OCI-M1 (cell line): ENCODE measurements around the gene MED9.
"Not testable (repeated sequence)": the region's sequence is repeated elsewhere in the genome, so short reads cannot be mapped to it uniquely, and the experiment has no call there.

Experiments
- DNase-seq: peaks from one replicate; lab custom pipeline; 2025; lab: John Stamatoyannopoulos, UW

MED9 gene

GRCh38 chr17:17476865-17477467, at the start of gene MED9:
Gene MED9 (plus strand): TSS chr17:17477000. CDS start chr17:17477042, 42 bp downstream.
- DNase-seq, result peak; percentile 89

DNA sequence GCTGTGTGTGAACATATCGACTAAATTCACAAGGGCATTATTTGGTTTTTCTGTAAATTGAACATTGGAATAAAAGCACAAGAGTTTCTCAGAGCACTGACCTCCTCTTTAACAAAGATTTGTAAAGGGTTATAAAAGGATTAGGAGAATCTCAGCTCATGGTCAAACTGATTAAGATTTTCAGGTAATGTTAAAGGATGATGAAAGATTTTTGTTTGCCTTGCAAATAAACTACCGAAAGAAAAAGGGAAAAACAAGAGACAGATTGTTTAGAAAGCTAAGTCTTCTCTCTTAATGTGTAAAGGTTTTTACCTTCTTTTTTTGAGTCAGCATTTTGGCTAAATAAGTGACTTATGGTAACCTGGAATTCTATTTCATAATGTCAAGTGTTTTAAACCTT, 47.6 kb upstream of the MED9 start:
- DNase-seq, result no peak

DNA sequence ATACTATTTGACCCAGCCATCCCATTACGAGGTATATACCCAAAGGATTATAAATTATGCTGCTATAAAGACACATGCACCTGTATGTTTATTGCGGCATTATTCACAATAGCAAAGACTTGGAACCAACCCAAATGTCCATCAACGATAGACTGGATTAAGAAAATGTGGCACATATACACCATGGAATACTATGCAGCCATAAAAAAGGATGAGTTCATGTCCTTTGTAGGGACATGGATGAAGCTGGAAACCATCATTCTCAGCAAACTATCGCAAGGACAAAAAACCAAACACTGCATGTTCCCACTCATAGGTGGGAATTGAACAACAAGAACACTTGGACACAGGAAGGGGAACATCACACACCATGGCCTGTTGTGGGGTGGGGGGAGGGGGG, 45.9 kb upstream of the MED9 start:
- not testable (repeated sequence) for DNase-seq

- DNase-seq, result no peak
Observed at GRCh38 chr17:17431605-17432004, 45.2 kb upstream of the MED9 start.

DNA sequence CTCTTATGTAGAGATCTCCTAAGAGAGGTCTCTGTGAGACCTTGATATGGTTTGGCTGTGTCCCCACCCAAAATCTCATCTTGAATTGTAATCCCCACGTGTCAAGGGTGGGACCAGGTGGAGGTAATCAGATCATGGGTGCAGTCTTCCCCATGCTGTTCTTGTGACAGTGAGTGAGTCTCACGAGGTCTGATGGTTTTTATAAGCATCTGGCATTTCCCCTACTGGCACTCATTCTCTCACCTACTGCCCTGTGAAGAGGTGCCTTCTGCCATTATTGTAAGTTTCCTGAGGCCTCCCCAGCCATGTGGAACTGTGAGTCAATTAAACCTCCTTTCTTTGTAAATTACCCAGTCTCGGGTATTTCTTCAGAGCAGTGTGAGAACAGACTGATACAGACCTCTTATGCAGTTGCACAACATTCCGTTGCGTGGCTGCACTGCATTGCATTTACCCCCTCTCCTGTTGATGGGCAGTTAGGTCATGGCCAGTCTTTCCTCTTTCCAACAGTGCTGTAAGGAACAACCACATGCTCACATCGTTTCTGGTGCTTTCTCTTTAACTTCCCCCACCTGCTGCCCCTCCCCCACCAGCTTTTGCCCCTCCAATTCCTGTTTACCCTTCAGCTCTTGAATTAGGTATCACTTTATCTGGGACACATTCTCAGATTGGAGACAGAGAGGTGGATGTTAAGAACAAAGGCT, 43.6 kb upstream of the MED9 start:
- peak; percentile 37 for DNase-seq

GRCh38 chr17:17434477-17434876, 42.3 kb upstream of the MED9 start:
- no peak for DNase-seq

GRCh38 chr17:17435323-17435722, 41.5 kb upstream of the MED9 start:
- no peak for DNase-seq

- DNase-seq, result no peak
Observed at GRCh38 chr17:17437461-17437860, 39.3 kb upstream of the MED9 start.

DNA sequence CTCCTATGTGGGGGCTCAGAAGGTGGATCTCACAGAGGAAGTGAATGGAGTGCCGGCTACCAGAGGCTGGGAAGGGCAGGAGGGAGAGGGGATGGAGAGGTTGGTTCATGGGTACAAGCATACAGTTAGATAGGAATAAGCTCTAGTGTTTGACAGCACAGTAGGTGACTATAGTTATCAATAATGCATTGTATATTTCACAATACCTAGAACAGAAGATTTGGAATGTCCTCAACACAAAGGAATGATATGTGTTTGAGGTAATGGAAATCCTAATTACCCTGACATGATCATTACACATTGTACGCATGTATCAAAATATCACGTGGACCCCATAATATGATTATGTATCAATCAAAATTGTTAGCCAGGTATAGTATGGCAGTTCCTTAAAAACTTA, 38.9 kb upstream of the MED9 start:
- DNase-seq, result no peak

- peak; percentile 84 for DNase-seq
Observed at GRCh38 chr17:17440010-17440843, 36.6 kb upstream of the MED9 start.

DNA sequence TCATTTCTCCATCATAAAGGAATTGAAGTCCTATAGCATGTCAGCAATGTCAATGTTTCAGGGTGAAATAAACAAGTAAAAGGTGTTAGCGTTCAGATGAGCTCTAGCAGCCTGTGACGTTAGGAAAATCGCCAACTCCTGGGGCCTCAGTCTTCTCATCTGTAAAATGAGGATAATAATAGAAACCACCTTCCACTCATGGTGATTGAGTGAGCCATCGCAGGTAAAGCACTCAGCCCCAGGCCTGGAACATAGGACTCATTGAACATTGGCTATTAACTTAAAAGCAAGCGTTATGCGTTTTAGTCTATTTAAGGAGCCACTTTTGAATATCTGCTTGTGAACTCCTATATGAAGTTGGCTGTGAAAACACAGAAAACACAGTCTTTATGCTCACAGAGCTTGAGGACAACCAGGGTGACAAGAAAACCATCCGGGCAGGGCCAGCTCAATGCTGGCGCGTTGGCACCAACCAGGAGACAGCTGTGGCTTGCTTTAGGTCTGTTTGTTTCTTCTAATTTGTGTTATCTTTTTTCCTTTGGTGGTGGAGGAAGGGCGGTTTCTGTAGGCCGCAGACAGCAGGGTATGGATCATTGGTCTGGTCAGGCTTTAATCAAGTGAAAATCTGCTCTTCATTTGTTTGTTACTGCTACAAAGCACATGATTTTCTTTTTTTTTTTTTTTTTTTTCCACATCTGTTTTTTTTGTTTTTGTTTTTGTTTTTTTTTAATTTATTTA, 35.7 kb upstream of the MED9 start:
- DNase-seq, result peak; percentile 30

DNA sequence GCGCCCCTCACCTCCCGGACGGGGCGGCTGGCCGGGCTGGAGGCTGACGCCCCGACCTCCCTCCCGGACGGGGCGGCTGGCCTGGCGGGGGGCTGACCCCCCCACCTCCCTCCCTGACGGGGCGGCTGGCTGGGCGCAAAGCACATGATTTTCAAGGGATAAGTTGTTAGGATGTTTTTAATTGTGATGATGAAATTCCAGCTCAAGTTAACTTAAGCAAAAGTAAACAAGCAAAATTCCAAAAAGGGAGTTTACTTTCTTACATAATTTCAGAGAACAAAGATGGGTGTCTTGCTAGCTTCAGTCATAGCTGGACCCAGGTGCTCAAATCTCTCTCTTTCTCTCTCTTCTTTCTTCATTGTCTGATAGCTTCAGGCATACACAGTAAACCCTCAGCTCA, 33.6 kb upstream of the MED9 start:
- DNase-seq, result no peak

- no peak for DNase-seq
Observed at GRCh38 chr17:17445296-17445924, 31.4 kb upstream of the MED9 start.

GRCh38 chr17:17445925-17446665, 30.7 kb upstream of the MED9 start:
- no peak for DNase-seq

DNA sequence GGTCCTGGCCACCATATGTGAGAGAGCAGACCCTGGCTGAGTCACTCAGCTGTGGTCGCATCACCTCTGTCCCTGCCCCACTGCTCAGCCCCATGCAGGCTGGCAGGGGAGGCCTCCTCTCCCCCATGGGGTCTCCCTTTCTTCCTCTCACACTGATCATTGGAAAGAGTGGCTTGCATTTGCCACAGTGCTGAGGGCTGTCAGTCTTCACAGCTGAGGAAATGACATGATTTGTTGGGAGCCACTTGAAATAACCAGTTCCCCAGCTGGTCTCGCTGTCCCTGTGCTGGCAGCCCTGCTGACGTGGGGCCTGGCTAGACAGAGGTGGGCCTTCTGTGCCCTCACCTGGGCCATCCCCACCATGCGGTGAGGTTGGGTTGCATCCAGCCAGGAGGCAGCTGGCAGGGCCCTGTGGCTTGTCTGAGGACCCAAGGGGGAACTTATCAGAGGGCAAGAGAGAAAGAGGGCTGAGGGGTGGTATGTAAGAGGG, 30.1 kb upstream of the MED9 start:
- no peak for DNase-seq

- DNase-seq, result no peak
Observed at GRCh38 chr17:17447264-17447663, 29.5 kb upstream of the MED9 start.

GRCh38 chr17:17448076-17448475, 28.7 kb upstream of the MED9 start:
- no peak for DNase-seq

DNA sequence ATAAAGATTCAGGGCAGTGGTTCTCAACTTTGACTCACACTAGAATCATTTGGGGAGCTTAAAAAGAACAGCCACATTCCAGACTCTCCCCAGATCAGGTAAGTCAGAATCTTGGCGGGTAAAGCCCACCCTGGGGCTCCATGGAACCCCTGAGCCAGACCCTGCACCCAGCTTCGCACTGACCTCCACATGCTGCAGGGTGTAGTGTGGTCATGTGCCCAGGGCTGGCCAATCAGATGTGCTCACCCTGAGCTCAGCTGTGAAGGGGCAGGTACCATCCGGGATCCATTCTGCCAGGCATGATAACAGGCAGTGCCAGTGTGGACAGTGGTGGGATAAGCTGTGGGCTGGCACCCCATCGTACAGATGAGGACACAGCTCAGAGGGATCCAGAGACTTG, 28.1 kb upstream of the MED9 start:
- DNase-seq, result no peak

DNA sequence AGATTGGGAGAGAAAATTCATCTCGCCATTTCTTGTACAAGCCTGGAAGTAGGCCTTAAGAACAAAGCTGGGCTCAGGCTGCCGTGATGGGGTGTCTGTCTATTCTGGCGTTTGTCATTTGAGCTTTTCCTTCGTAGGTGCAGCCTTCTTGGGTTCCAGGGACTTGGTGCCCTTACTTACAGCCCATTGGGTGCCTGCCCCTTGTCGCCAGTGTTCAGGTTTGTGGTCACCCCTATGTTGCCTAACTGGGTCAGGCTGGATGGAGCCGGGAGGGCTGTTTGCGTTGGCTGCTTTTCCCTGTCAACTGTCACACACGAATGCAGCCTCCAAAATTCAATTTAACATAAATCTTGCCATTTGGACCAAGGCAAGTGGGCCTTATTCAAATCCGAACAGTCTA, 23.7 kb upstream of the MED9 start:
- DNase-seq, result no peak

DNA sequence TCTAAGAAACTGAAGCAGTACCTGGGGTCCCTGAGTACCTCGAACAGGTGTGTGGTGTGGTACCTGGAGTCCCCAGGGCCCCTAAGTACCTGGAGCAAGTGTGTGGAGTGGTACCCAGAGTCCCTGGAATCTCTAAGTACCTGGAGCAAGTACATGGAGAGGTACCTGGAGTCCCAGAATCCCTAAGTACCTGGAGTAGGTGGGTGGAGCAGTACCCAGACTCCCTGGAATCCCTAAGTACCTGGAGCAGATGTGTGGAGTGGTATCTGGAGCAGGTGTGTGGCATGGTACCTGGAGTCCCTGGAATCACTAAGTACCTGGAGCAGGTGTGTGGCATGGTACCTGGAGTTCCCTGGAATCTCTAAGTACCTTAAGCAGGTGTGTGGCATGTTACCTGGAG, 22.5 kb upstream of the MED9 start:
- DNase-seq, result no peak

GRCh38 chr17:17454700-17455099, 22.1 kb upstream of the MED9 start:
- DNase-seq, result not testable (repeated sequence)
